CD8-positive, alpha-beta memory T cell (primary cell): Measurements from ENCODE around the gene ALDH1L1. TPM values are rescaled to one million over a fixed set of nuclear protein-coding genes. Genes with fewer than 3 reads are reported as not detected.
"Not testable (repeated sequence)": the region's sequence is repeated elsewhere in the genome, so short reads cannot be mapped to it uniquely, and the experiment has no call there.

Experiments used
- CTCF ChIA-PET: fragments of 350-600 bp; sonication (Branson Sonifier 250); formaldehyde crosslinking; loops from one replicate; lab custom pipeline; 2021; ENCODE audit warnings: antibody characterized with exemption; lab: Charles Lee
- POLR2A ChIA-PET: fragments of 350-600 bp; sonication (Branson Sonifier 250); formaldehyde crosslinking; loops from one replicate; lab custom pipeline; 2021; ENCODE audit warnings: antibody characterized with exemption; lab: Charles Lee
- DNase-seq, 5 donors: peaks; one replicate each; pipeline versions ENCODE4 v3.0.0 to v3.0.0-alpha.2; 2020 to 2022; ENCODE audit warnings: mixed read lengths in 1 of 5
- H3K27ac ChIP-seq: one replicate; pipeline ENCODE4 v1.7.0; 2013; ENCODE audit warnings: low read depth, mild to moderate bottlenecking, low read length, moderate library complexity
- H3K27me3 ChIP-seq: 2 replicates; pipeline ENCODE4 v1.7.0; 2013; ENCODE audit warnings: low read length, mild to moderate bottlenecking; ENCODE audit not compliant: insufficient read depth, poor library complexity, severe bottlenecking
- H3K36me3 ChIP-seq: 2 replicates; pipeline ENCODE4 v1.7.0; 2013; ENCODE audit warnings: mild to moderate bottlenecking, low read length, moderate library complexity; ENCODE audit not compliant: insufficient read depth
- H3K4me1 ChIP-seq: 2 replicates; pipeline ENCODE4 v1.7.0; 2013; ENCODE audit warnings: mild to moderate bottlenecking, low read length, moderate library complexity; ENCODE audit not compliant: insufficient read depth
- H3K4me3 ChIP-seq: 2 replicates; pipeline ENCODE4 v1.7.0; 2013; ENCODE audit warnings: mild to moderate bottlenecking, low read length
- H3K9me3 ChIP-seq: 2 replicates; pipeline ENCODE4 v1.7.0; 2013; ENCODE audit warnings: mild to moderate bottlenecking, low read length
- H3K27ac Mint-ChIP-seq, 8 donors: one replicate each; pipeline ENCODE4 v1.8.0; 2020 to 2021; ENCODE audit warnings: mixed read lengths in 8 of 8, mild to moderate bottlenecking in 6 of 8, inconsistent platforms in 3 of 8, moderate library complexity in 3 of 8
- H3K27me3 Mint-ChIP-seq, 2 donors: one replicate each; pipeline ENCODE4 v1.8.0; 2020 to 2021; ENCODE audit warnings: mixed read lengths in 2 of 2, mild to moderate bottlenecking in 1 of 2, moderate library complexity in 1 of 2
- H3K36me3 Mint-ChIP-seq, 3 donors: one replicate each; pipeline ENCODE4 v1.8.0; 2020 to 2021; ENCODE audit warnings: mixed read lengths in 3 of 3, inconsistent platforms in 1 of 3, mild to moderate bottlenecking in 1 of 3
- H3K4me1 Mint-ChIP-seq, 3 donors: one replicate each; pipeline ENCODE4 v1.8.0; 2020 to 2021; ENCODE audit warnings: mixed read lengths in 3 of 3, inconsistent platforms in 1 of 3, mild to moderate bottlenecking in 1 of 3
- H3K4me3 Mint-ChIP-seq, 7 donors: one replicate each; pipeline ENCODE4 v1.8.0; 2020 to 2021; ENCODE audit warnings: mixed read lengths in 7 of 7, mild to moderate bottlenecking in 6 of 7, moderate library complexity in 4 of 7, inconsistent platforms in 2 of 7
- H3K9me3 Mint-ChIP-seq, 5 donors: one replicate each; pipeline ENCODE4 v1.8.0; 2020 to 2022; ENCODE audit warnings: mixed read lengths in 5 of 5, mild to moderate bottlenecking in 3 of 5, moderate library complexity in 2 of 5, inconsistent platforms in 1 of 5
- polyA plus RNA-seq: library from polyadenylated mRNA; unstranded; fragments of 300-500 nt; fragmentation: Illumina TruSeq; gene quantifications from one replicate; pipeline ENCODE4 v1.2.3, GENCODE V29; 2021
- total RNA-seq, 2 experiments: library from RNA; stranded (reverse); gene quantifications; one replicate each; pipeline ENCODE4 v1.2.3, GENCODE V29; 2021

ALDH1L1 gene
- total and polyA plus RNA-seq, 3 experiments from 2014 or later = not detected

- no peak overlapping the region for H3K27ac Mint-ChIP-seq
- no peak overlapping the region for H3K4me3 ChIP-seq
- peaks cover 22 to 33% (median 32%) of the 10 kb centered on the region in 5 donors for H3K9me3 Mint-ChIP-seq
- no peak for DNase-seq
- CTCF ChIA-PET = interaction anchor here (1.5 kb wide), 1 partner anchor 14 kb away, joined by 5 read pairs; the partner anchor contains the start of gene SLC41A3
- H3K9me3 ChIP-seq = peaks cover 8% of the 10 kb centered on the region
- no peaks in the 10 kb centered on the region for H3K4me1 Mint-ChIP-seq
- peaks cover 7 to 13% of the 10 kb centered on the region in 2 donors for H3K27me3 Mint-ChIP-seq
- no peak overlapping the region for H3K4me3 Mint-ChIP-seq
- H3K4me1 ChIP-seq = no peaks in the 10 kb centered on the region
- H3K27ac ChIP-seq = no peak overlapping the region
- no peaks in the 10 kb centered on the region for H3K36me3 ChIP-seq
- POLR2A ChIA-PET = interaction anchor here (0.7 kb wide), 1 partner anchor 40 kb away, joined by 3 read pairs; no protein-coding TSS in a partner anchor
- H3K36me3 Mint-ChIP-seq = peaks cover 0 to 15% (median 2%) of the 10 kb centered on the region in 3 donors
- H3K27me3 ChIP-seq = no peaks in the 10 kb centered on the region
Measured at GRCh38 chr3:126098391-126098858, 82.0 kb downstream of the ALDH1L1 start.

DNA sequence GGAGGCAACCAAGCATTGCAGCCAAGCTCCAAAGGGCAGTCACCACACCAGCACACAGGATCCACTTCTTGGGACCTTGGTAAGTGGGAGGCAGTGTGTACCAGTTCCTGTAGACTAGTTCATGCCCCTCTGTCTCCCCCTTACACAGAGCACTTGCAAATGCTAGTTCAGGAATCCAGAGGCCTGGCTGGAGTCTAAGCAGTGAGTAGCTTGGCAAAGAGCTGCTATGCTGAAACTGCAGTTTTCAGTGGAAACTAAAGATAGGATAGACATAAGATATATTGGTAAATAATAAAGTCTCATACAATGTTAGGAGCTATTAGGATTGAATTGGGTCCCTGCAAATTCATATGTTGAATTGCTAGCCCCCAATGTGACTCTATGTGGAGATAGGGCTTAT lies 82.6 kb downstream of the ALDH1L1 start:
- no peak overlapping the region for H3K27ac ChIP-seq
- no peaks in the 10 kb centered on the region for H3K4me1 ChIP-seq
- Mint-ChIP-seq H3K36me3 (peaks cover 0 to 15% (median 2%) of the 10 kb centered on the region in 3 donors), H3K27ac (no peak overlapping the region), H3K9me3 (peaks cover 22 to 35% (median 32%) of the 10 kb centered on the region in 5 donors), H3K4me1 (no peaks in the 10 kb centered on the region), H3K27me3 (peaks cover 7 to 14% of the 10 kb centered on the region in 2 donors), H3K4me3 (no peak overlapping the region)
- H3K9me3 ChIP-seq = peaks cover 8% of the 10 kb centered on the region
- H3K27me3 ChIP-seq = no peaks in the 10 kb centered on the region
- ChIA-PET POLR2A (no interaction called here), CTCF (interaction anchor here (1.5 kb wide), 1 partner anchor 14 kb away, joined by 5 read pairs; the partner anchor contains the start of gene SLC41A3)
- no peak overlapping the region for H3K4me3 ChIP-seq
- DNase-seq = no peak
- H3K36me3 ChIP-seq = no peaks in the 10 kb centered on the region

GRCh38 chr3:126096274-126096673 lies 84.1 kb downstream of the ALDH1L1 start:
- H3K4me3 ChIP-seq, H3K36me3 ChIP-seq, H3K4me1 ChIP-seq, H3K27ac ChIP-seq, H3K4me1 Mint-ChIP-seq, POLR2A ChIA-PET, H3K4me3 Mint-ChIP-seq, H3K27ac Mint-ChIP-seq, DNase-seq, H3K9me3 ChIP-seq, H3K27me3 ChIP-seq: not testable (repeated sequence)
- H3K36me3 Mint-ChIP-seq = peaks cover 0 to 20% (median 2%) of the 10 kb centered on the region in 3 donors
- H3K27me3 Mint-ChIP-seq = peaks cover 7 to 11% of the 10 kb centered on the region in 2 donors
- CTCF ChIA-PET = interaction anchor here (1.6 kb wide), 1 partner anchor 9 kb away, joined by 3 read pairs; no protein-coding TSS in a partner anchor
- H3K9me3 Mint-ChIP-seq = peaks cover 22 to 44% (median 33%) of the 10 kb centered on the region in 5 donors

- H3K4me1 Mint-ChIP-seq, H3K4me3 Mint-ChIP-seq: not testable (repeated sequence)
- H3K36me3 Mint-ChIP-seq = peaks cover 0 to 20% (median 3%) of the 10 kb centered on the region in 3 donors
Measured at GRCh38 chr3:126092128-126092527, 88.3 kb downstream of the ALDH1L1 start.

DNA sequence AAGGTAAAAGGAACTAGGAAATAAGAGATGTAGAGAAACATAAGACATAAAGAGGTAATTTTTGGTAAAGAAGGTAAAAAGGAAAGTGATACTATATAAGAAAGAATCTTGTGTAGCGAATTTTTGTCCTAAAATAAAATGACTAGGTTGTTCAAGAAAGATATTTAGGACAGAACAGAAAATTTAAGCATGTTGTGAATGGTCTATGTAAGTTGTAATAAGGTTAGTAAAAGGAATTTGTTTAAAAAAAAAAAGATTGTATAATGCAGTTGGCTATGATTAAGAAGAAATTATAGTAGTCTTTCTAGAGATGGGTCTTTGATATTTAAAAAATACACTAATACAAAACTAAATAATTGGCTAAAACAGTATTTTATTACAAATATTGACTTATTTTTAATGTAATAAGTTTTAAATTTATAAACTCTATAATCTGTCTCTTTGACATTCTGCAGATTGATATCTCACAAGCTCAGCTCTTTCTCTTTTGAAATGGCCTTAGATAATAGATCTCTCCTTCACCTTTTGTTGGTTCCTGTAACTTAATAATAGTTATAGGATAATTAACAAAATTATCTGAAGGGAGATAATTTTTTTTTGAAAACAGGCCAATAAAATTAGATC lies 92.7 kb downstream of the ALDH1L1 start:
- POLR2A ChIA-PET = no interaction called here
- Mint-ChIP-seq H3K9me3 (peaks cover 0 to 10% (median 0%) of the 10 kb centered on the region in 5 donors), H3K27me3 (no peaks in the 10 kb centered on the region), H3K4me3 (no peak overlapping the region), H3K36me3 (peaks cover 1 to 8% (median 2%) of the 10 kb centered on the region in 3 donors), H3K27ac (no peak overlapping the region), H3K4me1 (peaks cover 16 to 28% (median 25%) of the 10 kb centered on the region in 3 donors)
- CTCF ChIA-PET = interaction anchor here (1.0 kb wide), 1 partner anchor 8 kb away, joined by 3 read pairs; no protein-coding TSS in a partner anchor
- H3K27ac ChIP-seq = no peak overlapping the region
- H3K4me1 ChIP-seq = peaks cover 16% of the 10 kb centered on the region
- H3K4me3 ChIP-seq = no peak overlapping the region
- H3K9me3 ChIP-seq = no peaks in the 10 kb centered on the region
- no peaks in the 10 kb centered on the region for H3K36me3 ChIP-seq
- no peak for DNase-seq
- H3K27me3 ChIP-seq = no peaks in the 10 kb centered on the region

More at GRCh38 chr3:126092128-126092527, 88.3 kb downstream of the ALDH1L1 start:
- Mint-ChIP-seq H3K9me3 (peaks cover 16 to 40% (median 26%) of the 10 kb centered on the region in 5 donors), H3K27me3 (peaks cover 6 to 11% of the 10 kb centered on the region in 2 donors)
- CTCF ChIA-PET, H3K9me3 ChIP-seq, H3K36me3 ChIP-seq, POLR2A ChIA-PET, DNase-seq, H3K27ac ChIP-seq, H3K4me1 ChIP-seq, H3K4me3 ChIP-seq, H3K27me3 ChIP-seq, H3K27ac Mint-ChIP-seq: not testable (repeated sequence)

DNA sequence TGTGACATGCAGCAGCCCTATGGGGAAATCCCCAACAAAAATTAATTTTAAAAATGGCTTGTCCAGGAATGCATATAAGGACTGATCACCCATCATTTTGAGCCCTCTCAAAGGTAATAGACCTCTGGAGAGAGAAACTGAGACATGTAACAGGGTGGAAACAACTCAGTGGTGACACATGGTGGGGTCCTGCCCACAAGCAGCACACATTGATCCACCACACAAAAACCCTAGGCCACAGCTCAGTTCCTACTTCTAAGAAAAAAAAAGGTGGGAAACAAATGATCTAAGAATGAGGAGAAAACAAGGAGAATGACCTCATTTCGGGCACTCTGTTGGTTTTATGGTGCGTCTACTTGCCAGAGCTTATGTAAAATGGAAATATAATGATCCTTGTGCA lies 94.5 kb downstream of the ALDH1L1 start:
- no peaks in the 10 kb centered on the region for H3K36me3 ChIP-seq
- H3K4me3 Mint-ChIP-seq = peak overlapping the region in 5 of 7 donors; percentile 46 to 97 (median 84)
- peaks cover 17% of the 10 kb centered on the region for H3K4me1 ChIP-seq
- peaks cover 0 to 1% (median 0%) of the 10 kb centered on the region in 3 donors for H3K36me3 Mint-ChIP-seq
- no peaks in the 10 kb centered on the region for H3K27me3 ChIP-seq
- no peaks in the 10 kb centered on the region for H3K27me3 Mint-ChIP-seq
- POLR2A ChIA-PET = no interaction called here
- CTCF ChIA-PET = no interaction called here
- no peaks in the 10 kb centered on the region for H3K9me3 ChIP-seq
- no peaks in the 10 kb centered on the region for H3K9me3 Mint-ChIP-seq
- H3K4me3 ChIP-seq = no peak overlapping the region
- H3K27ac ChIP-seq = no peak overlapping the region
- no peak for DNase-seq
- H3K27ac Mint-ChIP-seq = peak overlapping the region in 2 of 8 donors; percentile 43 to 76
- H3K4me1 Mint-ChIP-seq = peaks cover 16 to 37% (median 28%) of the 10 kb centered on the region in 3 donors

GRCh38 chr3:126085276-126085675 lies 95.1 kb downstream of the ALDH1L1 start:
- H3K4me1 Mint-ChIP-seq = peaks cover 16 to 37% (median 28%) of the 10 kb centered on the region in 3 donors
- no peaks in the 10 kb centered on the region for H3K9me3 Mint-ChIP-seq

DNA sequence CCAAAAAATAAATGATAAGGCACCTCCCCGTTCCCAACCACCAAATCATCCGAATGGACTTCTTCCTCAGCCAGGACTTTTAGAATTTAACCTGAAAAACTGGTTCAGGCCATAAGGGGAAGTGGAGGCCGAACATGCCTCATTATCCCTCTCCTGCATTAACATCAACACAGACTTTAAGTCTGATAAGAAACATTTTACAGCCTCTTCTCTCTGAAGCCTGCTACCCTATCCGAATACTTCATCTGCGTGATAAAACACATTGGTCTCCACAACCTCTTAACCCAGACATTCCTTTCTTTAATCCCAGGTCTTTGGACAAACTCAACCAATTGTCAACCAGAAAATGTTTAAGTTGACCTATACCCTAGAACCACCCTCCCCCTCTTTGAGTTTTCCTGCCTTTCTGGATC lies 95.6 kb downstream of the ALDH1L1 start:
- peaks cover 17% of the 10 kb centered on the region for H3K4me1 ChIP-seq
- H3K27me3 ChIP-seq = no peaks in the 10 kb centered on the region
- Mint-ChIP-seq H3K27me3 (no peaks in the 10 kb centered on the region), H3K4me1 (peaks cover 16 to 37% (median 28%) of the 10 kb centered on the region in 3 donors), H3K36me3 (peaks cover 0 to 1% (median 0%) of the 10 kb centered on the region in 3 donors), H3K4me3 (peak overlapping the region; percentile 79 to 97 (median 91)), H3K27ac (peak overlapping the region; percentile 36 to 87 (median 60)), H3K9me3 (no peaks in the 10 kb centered on the region)
- ChIA-PET POLR2A (interaction anchor here (0.9 to 1.4 kb wide), 2 partner anchors 94 to 426 kb away, joined by 3 to 6 read pairs; no protein-coding TSS in a partner anchor), CTCF (interaction anchor here (0.7 to 1.4 kb wide), 8 partner anchors 9 to 155 kb away, joined by 3 to 8 read pairs (median 3); no protein-coding TSS in a partner anchor)
- H3K4me3 ChIP-seq = no peak overlapping the region
- H3K9me3 ChIP-seq = no peaks in the 10 kb centered on the region
- peak overlapping the region; percentile 80 for H3K27ac ChIP-seq
- H3K36me3 ChIP-seq = no peaks in the 10 kb centered on the region
- no peak for DNase-seq

More at GRCh38 chr3:126085276-126085675, 95.1 kb downstream of the ALDH1L1 start:
- CTCF ChIA-PET = no interaction called here
- Histone ChIP-seq H3K36me3 (no peaks in the 10 kb centered on the region), H3K4me1 (peaks cover 17% of the 10 kb centered on the region), H3K4me3 (no peak overlapping the region), H3K27ac (no peak overlapping the region), H3K27me3 (no peaks in the 10 kb centered on the region), H3K9me3 (no peaks in the 10 kb centered on the region)
- H3K27ac Mint-ChIP-seq = peak overlapping the region in 6 of 8 donors; percentile 17 to 87 (median 62)
- peak overlapping the region; percentile 79 to 97 (median 91) for H3K4me3 Mint-ChIP-seq
- POLR2A ChIA-PET = no interaction called here
- no peaks in the 10 kb centered on the region for H3K27me3 Mint-ChIP-seq
- peaks cover 0 to 1% (median 0%) of the 10 kb centered on the region in 3 donors for H3K36me3 Mint-ChIP-seq
- no peak for DNase-seq
